Measurements from ENCODE around the gene ALG13.

- TF ChIP-seq CTCF (IDR thresholded peaks at IDR 0.05) (no peak), EP300 (IDR thresholded peaks at IDR 0.05) (no peak), POLR2A (IDR thresholded peaks at IDR 0.05) (no peak)
Observed at GRCh38 chrX:111695297-111695880, 14.4 kb downstream of the ALG13 start.

Measured in tibial nerve (tissue), 4 donors.